GM21381 (cell line): Measurements from ENCODE around the gene PLCD1.

Experiments
- ATAC-seq: cut with Tn5 transposase; IDR thresholded peaks from one replicate; pipeline ENCODE4 v1.9.1; 2021; ENCODE audit warnings: mild to moderate bottlenecking, moderate library complexity; ENCODE audit not compliant: unreplicated experiment

The PLCD1 gene

GRCh38 chr3:37968813-37969595 is 60.4 kb downstream of the PLCD1 start:
- ATAC-seq, result no peak

DNA sequence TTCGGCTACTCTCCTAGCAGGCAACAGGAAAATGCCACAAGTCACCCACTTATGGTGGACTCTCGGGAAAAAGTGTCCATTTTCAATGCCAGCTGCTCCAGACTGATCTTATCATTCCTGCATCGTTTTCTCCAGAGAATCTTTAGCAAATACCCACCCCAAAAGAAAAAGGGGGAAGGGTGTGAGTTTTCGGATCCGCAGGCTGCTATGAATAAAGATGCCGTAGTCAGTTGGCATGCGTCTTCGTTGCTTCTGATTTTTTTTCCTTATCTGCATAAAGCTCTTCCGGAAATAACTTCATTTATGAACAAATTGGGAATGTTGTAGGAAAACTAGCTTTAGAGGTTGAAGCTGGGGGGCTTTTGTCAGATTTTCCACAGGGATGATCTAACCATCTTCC is 61.2 kb downstream of the PLCD1 start:
- ATAC-seq, result no peak

- peak; percentile 69 for ATAC-seq
Measured at GRCh38 chr3:37967260-37967881, 62.1 kb downstream of the PLCD1 start.

DNA sequence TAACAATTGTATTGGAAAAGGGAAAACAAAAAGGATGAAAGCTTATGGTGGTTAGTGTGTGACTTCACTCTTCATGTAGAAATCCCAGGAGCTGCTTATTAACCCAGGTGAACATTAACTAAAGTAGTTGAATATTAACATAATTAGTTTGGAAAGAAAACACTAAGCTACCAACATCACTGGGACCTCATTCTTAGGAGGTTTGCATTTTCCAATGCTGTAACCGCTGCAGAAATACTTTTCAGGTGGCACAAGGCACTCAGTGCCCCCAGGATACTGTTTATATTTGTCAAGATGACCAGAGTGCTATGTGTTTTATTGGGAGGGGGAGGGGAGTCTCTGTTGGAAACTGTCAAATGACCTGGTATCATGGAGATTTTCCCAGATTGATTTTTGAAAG is 64.7 kb downstream of the PLCD1 start:
- no peak for ATAC-seq

DNA sequence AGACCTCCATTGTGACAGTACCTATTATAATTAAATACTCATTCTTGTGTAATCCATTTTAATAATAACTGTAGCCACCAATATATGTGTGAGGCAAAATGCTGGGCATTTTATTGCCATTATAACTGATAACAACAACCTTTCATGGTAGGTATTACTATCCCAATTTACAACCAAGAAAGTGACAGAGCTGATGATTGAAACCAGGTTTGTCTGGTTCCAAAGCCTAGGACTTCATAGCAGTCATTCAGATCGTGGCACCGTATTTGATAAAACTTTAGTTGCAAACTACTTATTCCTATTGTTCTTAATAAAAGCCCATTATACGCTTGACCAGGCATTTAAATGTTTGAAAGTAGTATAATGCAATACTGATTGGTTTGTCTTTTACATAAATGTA is 65.3 kb downstream of the PLCD1 start:
- no peak for ATAC-seq

DNA sequence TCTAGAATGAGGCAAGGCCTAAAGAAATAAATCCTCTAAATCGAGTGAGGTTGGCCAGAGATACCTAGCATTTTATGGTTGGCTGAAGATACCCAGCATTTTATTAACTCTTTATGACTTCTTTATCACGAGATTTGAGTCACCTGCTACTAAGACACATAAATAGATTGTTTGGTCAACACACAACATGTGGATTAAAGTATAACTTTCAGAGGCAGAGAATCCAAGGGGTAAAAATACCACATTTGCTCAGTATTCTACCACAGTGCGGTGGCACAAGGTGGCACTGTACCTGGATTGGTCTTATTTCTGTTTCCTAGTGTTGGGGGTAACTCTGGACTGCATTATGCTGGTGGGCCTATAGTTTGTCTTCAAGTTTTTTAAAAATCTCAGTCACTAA is 65.8 kb downstream of the PLCD1 start:
- ATAC-seq, result no peak

DNA sequence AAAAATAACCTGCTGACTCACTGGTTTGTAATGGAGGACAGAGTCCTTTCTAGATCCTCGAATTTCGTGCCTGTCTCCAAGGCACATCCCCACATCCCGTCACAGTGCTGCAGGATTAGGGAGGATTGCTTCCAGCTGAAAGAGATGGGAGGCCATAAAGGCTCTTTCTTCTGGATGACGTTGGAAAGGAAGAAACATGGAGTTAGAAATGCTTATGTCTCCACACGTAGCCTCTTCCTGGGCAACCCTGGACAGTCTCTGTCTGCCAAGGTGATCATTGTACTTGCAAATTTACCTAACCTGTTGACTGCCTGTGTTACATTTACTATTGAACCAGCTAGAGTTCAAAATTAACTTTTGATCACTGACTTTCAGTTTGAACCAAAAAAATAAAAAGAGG is 66.4 kb downstream of the PLCD1 start:
- no peak for ATAC-seq

DNA sequence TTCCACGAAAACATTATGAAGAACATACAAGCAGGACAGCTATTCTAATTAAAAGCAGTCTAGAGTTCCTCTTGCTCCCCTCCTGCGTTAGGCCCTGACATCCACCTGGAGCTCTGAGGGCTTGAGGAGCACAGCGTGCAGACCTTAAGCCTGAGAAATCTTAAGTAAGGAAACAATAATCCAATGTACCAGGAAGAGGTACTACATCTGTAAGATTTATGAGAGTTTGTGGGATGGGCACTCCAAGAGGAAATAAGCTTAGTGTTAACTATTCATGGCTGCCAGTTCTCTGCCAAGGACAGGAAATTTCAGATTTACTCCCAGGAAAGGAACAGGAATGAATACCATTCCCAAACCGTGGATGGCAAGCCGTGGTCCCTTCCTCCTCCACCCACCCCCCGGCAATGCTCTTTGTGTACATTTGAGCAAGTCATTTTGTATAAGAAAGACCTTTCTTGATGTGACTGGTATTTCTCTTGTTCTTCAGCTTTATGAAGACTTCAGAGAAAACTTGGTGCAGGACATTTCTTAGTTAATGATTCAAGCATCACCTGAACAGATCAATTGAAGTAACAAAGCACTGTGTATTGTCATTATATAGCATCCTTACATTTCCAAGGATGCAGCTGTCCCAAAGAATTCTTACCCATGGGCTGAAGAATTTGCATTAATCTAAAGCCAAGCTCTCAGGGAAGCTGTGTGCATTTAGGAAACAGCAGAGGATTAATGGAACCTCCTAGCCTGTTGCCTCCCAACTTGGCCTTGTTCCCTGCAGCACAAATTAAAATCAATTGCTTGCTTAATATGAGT is 67.6 kb downstream of the PLCD1 start:
- ATAC-seq, result no peak

GRCh38 chr3:37957539-37957936 is 71.9 kb downstream of the PLCD1 start:
- ATAC-seq, result no peak
